Spleen (tissue), 7 donors: ENCODE data around the gene GABBR2.

Experiments
- POLR2A ChIP-seq, 3 donors: fragments of 450-650 bp; IDR thresholded peaks; one replicate each; pipeline ENCODE4 v1.5.1; 2017; ENCODE audit warnings: antibody characterized with exemption in 3 of 3, mild to moderate bottlenecking in 1 of 3
- POLR2AphosphoS5 ChIP-seq, 3 donors: sonication (generic); formaldehyde crosslinking; IDR thresholded peaks; one replicate each; pipeline ENCODE4 v1.5.1; 2017; ENCODE audit warnings: antibody characterized with exemption in 3 of 3
- TF ChIP-seq, protein P1 (sequence below), 11 experiments: fragments of 200-600 bp in 7 of 11; fragments of 450-650 bp in 4 of 11; sonication (generic) in 4 of 11; IDR thresholded peaks in 8 of 11; conservative IDR thresholded peaks in 3 of 11; 1 replicate in 7 of 11; 2 replicates in 4 of 11; pipeline versions ENCODE4 v1.4.0 to v1.8.0; 2016 to 2021; ENCODE audit warnings: antibody characterized with exemption in 11 of 11, inconsistent platforms in 4 of 11, mild to moderate bottlenecking in 1 of 11
- donor health status: DM: no; HTN: no; CAD: no; lungs with moderate emphysema.
- donor health status: DM: no; HTN: no; CAD: no.
- donor health status: DM: no; HTN: no; CAD: no.

DNA sequence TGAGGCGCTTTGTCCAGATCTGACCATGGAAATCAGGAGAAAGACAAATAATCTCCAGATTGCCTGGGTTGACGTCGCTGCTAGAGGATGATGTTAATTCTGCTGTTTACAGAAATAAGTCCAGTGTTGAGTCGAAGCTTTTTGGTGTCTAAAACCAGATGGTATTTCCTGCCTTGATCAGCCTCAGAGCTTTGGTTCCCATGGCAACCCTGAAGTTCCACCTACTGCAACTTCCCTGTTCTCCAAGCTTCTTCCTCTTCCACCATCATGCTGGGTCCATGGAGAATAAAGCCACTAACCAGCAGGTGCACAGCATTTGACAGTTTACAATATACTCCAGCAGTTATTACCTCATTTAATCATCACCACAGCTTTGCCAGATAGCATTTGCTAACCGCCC is 18.0 kb upstream of the GABBR2 start:
- no peak for TF ChIP-seq POLR2A (IDR thresholded peaks at IDR 0.05)
- TF ChIP-seq, protein P1, sequence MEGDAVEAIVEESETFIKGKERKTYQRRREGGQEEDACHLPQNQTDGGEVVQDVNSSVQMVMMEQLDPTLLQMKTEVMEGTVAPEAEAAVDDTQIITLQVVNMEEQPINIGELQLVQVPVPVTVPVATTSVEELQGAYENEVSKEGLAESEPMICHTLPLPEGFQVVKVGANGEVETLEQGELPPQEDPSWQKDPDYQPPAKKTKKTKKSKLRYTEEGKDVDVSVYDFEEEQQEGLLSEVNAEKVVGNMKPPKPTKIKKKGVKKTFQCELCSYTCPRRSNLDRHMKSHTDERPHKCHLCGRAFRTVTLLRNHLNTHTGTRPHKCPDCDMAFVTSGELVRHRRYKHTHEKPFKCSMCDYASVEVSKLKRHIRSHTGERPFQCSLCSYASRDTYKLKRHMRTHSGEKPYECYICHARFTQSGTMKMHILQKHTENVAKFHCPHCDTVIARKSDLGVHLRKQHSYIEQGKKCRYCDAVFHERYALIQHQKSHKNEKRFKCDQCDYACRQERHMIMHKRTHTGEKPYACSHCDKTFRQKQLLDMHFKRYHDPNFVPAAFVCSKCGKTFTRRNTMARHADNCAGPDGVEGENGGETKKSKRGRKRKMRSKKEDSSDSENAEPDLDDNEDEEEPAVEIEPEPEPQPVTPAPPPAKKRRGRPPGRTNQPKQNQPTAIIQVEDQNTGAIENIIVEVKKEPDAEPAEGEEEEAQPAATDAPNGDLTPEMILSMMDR (IDR thresholded peaks at IDR 0.05 in 8 of 11, conservative IDR thresholded peaks at IDR 0.05 in 3 of 11): no peak
- no peak for TF ChIP-seq POLR2AphosphoS5 (IDR thresholded peaks at IDR 0.05)
